GM18907 (cell line): ENCODE measurements around the gene AHNAK.
"Not testable (repeated sequence)": the region's sequence is repeated elsewhere in the genome, so short reads cannot be mapped to it uniquely, and the experiment has no call there.

Experiments
- ATAC-seq: cut with Tn5 transposase; IDR thresholded peaks from one replicate; pipeline ENCODE4 v1.9.1; 2021; ENCODE audit warnings: mild to moderate bottlenecking, moderate library complexity; ENCODE audit not compliant: unreplicated experiment

Gene AHNAK

DNA sequence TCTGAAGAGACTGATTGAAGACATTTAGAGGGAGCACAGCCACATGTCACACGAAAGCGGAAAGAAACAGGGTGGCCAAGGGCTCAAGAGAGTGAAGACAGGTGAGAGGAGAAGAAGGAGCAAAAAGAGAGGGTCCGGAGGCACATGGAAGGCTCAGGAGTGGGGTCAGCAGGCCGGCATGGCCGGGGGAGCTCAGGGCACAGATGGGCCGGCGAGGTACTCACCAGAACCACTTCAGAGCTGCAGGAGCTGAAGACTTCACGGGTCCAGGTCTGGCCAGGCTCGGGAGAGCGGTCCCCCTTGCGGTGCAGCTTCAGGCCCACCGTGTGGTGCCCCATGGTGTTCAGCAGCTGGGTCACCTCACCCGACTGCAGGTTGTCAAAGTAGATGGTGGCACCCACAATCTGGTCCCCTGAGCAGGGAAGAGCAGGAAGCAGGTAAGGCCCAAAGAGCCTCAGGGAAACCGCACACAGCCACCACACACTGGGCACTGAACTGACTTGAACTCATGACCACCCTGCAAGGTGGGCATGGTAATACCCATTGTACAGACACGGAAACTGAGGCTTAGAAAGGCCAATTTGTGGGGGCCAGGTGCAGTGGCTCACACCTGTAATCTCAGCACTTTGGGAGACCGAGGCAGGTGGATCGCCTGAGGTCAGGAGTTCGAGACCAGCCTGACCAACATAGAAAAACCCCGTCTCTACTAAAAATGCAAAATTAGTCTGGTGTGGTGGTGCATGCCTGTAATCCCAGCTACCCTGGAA lies 11.6 kb downstream of the AHNAK start:
- ATAC-seq, result no peak

DNA sequence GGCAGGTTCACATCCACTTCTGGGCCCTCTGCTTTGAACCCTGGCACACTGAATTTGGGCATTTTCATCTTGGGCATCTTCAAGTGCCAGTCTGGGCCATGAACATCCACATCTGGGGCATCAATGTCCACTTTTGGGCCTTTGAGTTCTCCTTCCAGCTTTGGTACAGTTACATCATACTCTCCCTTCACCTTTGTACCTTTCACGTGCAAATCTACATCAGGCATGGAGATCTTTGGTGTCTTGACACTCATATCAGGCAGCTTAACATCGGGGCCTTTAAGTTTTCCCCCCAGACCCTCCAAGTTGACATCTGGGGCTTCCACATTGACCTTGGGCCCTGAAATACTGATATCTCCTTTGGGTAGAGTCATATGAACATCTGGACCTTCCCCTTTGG lies 14.5 kb downstream of the AHNAK start:
- no peak for ATAC-seq

DNA sequence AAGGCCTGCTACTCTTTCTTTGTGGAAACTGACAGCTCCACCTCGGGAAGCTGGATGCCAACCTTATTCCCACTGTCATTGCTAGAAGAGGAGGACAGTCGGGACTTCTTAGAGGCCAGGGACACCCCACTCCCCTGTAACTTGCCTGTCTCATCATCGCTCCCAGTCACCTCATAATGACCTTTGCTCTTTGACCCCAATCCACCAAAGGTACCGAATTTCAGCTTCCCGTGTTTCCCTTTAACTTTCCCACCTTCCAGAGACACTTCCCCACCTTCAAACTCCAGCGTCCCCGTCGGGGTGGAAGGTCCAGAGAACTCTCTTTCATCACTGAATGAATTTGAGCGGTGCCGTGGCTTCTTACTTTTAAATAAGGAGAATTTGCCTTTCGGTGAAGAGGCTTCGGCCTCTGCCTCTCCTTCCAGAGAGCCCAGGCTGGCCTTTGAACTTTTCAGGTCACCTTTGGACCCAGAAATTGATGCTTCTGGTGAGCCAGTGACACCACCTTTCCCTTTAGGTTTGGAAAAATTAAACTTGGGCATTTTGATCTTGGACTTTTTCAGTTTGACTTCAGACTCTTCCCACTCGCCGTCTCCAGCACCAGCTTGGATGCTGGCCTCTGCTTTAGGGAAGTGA lies 29.8 kb downstream of the AHNAK start:
- ATAC-seq, result no peak

DNA sequence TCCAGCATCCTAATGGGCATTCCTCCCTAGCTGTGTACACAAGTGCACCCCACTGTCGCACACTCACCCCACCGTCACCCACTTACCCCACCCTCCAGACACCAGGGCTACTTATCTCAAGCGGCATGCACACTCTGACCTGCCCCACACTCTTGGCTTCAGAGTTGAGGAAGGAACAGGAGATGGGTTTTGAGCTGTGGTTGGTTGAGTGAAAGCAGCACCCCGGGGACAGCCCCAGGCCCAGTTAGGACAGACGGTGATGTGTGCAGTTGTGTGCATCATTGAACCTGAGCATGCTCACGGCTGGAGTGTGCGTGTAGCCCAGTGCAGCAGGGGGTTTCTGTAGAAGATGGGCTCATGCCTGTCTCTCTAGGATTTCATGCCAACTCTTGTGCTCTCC lies 32.5 kb downstream of the AHNAK start:
- no peak for ATAC-seq

DNA sequence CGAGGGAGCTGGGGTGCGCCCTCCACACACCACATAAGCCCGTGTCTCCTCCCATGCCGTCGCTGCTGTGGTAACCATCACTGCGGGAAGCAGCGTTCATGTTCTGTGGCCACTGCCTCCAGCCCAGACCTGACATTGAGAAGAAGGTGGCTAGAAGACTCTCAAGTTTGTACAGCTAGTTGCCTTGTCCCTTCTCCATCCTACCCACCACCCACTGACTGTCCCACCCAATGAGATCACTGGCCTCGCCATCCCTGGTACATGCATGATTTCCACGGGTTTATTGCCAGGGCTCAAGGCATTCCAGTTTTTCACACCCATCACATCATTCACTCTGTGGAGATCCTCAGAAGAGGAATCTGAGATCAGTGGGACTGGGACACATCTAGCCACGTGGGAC lies 33.0 kb downstream of the AHNAK start:
- ATAC-seq, result no peak

DNA sequence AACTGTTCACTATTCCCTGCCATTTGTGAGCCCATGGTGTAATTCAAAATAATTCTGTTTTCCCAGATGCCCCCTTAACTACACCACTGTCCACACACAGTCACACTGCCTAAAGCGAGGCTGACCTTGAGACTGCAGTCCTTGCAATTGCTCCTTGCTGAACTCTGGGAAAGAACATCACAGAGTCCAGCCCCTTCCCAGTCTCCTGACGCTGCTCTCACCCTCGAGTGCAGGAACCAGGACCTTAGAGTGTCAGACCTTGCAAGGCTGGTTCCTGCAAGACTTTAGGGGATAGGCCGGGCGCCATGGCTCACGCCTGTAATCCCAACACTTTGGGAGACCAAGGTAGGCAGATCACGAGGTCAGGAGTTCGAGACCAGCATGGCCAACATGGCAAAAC lies 33.6 kb downstream of the AHNAK start:
- ATAC-seq, result no peak

DNA sequence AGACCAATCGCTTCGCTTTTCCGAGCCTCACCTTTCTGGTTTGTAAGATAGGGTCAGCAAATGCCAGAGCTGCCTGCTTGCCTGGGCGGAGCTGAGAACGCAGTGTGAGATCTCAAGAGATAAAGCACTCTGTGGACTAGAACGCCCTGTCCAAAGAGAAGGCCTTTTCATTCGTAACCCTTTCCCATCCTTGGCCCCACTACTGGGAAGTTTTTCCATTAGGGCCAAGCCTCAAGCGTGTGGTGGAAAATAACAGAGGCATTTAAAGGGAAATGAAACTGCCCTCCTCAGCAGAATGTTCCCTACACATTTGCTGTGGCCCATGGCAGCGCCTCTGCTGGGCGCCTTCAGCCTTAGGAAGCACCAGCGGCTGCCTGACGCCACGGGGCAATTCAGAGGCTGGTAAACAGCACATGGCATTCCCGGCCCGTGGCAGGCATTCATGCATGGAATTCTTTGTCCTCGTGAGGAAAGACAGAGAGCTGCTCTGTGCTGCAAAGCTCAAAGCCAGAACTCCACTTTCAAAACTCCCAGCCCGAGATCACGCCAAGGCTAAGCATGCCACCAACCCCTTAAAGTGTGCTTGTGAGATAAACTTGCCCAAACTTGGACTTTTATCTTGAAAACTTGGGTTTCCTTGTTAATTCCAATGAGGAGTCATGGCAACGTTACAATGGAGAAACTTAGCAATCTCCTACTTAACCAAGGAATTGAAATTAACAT lies 38.1 kb downstream of the AHNAK start:
- no peak for ATAC-seq

DNA sequence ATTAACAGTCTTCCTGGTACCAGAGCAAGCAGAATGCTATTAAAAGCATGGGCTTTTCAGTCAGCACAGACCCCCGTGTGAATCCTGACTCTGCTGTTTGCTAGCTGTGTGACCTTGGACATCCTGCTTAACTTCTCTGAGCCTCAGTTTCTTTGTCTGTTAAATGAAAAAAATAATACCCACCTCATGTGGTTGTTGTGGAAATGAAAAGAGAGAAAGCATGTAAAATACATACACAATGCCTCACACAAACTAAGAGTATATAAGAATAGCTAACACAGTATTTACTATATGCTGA lies 39.5 kb downstream of the AHNAK start:
- no peak for ATAC-seq

DNA sequence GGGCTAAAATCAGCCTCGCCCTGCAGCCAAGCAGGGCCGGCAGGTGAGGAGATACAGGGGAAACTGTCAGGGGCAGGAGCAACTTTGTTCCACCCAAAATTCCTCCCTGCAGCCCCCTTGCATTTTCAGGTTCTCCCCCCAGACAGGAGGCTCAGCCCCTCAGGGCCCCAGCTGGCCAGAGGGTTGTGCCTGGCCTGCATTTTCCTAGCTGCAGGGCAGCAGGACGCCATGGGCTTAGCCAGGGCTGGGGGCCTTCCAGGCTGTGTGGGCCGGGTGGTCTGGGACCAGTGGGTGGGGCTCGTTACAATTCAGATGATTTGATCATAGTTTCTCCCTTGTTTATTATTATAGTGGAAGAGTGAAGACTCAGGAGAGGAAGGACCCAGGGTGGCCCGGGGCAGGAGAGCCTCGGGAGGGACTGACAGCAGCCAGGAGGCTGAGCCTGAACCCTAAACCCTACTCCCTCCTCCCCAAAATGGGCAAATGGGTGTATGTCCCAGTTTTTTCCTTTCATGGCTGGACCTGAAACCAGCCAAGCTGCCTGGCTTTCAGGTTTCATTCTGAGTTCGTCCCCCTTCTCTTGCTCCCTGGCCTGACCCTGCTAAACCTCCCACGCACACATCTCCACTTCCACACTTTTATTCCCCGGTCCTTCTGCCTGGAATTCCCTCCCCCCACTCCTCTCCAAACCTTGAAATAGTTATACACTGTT lies 40.0 kb downstream of the AHNAK start:
- ATAC-seq, result no peak

DNA sequence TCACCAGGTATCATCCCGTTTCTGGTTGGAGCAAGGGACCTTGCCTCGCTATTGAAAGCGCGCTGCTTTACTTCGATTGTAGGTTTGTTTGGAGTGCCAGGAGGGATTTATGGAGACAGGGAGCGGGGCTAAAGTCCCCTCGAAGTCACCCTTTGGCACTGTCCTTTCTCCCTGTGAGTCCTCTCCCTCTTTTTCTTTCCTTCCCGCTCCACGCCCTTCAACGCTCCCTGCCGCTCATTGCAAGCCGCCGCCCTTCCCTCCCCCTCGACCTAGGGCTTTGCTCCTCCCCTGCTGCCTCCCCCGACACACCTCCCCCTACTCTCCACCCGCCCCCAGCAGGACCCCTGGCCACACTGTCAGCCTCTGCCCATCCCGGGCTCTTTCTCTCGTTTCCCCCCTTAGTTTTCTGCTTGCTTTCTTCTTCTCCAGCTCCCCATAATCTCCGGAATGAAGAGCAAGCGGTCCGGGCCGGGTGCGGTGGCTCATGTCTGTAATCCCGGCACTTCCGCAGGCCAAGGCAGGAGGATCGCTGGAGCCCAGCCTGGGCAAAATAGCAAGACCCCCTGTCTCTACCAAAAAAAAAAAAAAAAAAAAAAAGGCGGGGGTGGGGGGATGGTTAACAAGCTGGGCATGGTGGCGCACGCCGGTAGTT lies 41.0 kb downstream of the AHNAK start:
- ATAC-seq, result no peak

DNA sequence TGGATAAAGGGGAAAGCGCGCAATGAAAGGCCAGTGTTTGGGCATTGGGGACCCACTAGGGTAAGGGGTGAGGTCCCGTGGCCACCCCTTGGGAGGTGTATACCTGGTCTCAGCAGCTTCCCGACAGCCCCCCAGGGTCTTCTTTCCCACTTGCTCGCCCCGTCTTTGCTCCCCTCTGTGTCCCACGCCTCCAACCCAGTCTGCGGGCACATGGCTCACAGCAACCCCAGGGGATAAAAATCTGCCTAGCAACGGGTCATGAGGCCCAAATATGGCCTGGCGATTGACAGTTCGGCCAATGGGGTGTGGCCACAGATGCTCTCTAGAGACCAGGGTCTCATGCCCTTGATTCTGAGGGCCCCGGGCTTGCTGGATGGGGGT lies 41.6 kb downstream of the AHNAK start:
- ATAC-seq, result no peak

DNA sequence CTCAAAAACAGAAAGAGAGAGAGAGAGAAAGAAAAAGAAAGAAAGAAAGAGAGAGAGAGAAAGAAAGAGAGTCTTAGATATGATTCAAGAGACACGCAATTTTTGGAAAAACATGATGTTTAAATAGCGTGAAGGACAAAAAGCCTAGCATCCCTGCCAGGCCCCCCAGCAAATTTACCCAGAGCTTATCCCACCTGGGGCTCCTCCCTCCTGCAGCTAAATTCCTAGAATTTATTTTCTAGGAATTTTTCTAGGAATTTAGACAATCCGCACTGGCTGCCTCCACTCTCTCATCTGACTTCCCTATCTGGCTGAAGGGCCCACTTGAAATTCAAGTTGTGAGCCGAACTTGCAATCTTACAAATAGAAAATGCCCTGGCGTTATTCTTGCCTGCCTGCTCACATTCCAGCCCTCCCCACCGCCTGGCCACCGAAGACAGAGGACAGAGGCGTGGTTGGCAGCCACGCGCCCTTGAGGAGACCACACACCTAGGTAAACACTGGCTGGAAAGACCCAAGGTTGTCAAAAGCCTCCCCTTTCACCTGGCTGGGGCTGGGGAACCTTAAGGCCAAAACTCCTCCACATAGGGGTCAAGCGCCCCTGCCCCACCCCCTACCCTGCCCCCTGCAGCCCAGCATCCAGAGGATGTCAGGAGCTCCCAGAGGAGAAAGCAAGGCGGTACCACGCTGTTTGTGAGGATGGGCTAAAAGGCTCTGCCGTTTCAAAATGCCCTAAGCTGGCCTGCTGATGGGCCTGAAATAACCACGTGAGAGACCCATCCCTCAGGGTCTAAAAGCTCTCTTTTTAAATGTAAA lies 42.2 kb downstream of the AHNAK start:
- ATAC-seq, result no peak

DNA sequence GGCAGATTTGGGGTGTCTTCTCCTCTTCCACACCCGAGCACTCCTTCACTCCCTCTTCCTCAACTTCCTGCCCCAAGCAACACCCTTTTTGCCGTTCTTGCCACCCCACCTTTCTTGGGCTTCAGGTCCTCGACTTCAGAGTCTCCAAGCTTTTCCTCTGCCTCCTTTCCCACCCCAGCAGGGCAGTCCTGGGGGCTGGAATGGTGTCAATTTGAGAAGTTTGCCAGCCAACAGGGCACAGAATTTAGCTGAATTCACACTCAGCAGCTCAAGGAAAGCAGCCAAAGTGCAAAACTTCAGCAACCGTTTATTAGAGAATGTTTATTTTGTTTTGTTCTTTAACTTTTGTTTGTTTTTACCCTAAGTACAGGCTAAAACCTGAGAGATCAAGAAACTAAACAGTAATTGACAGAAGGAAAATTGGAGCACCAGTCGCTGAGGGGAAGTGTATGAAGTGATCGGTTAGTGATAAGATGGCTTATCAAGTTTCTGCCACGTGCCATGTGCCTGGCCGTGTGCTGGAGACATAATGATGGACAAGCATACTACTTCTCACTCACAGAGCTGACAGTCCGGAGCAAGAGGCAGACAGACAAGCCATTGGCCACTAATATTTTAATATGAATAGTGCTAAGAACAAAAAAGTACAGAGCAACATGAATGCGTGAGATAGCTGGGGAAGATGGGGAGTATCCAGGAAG lies 44.4 kb downstream of the AHNAK start:
- no peak for ATAC-seq

DNA sequence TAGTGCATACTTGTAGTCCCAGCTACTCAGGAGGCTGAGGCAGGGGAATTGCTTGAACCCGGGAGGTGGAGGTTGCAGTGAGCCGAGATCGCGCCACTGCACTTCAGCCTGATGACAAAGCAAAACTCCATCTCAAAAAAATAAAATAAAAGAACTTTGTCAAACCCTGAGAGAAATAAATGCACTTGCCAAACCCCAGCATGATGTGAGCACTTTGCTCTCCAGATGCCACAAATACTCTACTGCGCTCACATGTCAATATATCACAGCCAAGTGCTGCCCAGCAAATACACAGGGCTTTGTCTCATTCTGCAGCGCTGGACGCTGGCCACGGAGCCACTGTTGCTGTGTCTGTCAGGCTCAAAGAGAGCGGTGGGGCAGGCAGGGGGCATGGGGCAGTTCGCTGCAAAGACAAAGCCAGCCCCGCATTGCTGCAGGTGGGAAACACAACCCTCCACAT lies 45.1 kb downstream of the AHNAK start:
- ATAC-seq, result no peak

DNA sequence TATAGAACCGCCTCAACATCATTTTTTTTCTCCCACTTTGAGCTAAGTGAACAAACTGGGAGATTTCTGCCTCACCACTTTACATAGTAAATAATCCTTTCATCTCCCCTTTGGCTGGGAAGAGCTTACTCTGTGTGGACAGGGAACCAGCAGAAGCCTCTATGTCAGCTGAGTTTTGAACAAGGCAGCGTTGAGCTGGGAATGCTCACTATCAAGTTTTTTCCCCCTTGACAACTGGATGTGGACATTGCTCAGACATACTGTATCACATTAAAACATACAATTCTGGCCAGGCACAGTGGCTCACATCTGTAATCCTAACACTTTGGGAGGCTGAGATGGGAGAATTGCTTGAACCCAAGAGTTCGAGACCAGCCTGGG lies 46.0 kb downstream of the AHNAK start:
- ATAC-seq, result no peak

DNA sequence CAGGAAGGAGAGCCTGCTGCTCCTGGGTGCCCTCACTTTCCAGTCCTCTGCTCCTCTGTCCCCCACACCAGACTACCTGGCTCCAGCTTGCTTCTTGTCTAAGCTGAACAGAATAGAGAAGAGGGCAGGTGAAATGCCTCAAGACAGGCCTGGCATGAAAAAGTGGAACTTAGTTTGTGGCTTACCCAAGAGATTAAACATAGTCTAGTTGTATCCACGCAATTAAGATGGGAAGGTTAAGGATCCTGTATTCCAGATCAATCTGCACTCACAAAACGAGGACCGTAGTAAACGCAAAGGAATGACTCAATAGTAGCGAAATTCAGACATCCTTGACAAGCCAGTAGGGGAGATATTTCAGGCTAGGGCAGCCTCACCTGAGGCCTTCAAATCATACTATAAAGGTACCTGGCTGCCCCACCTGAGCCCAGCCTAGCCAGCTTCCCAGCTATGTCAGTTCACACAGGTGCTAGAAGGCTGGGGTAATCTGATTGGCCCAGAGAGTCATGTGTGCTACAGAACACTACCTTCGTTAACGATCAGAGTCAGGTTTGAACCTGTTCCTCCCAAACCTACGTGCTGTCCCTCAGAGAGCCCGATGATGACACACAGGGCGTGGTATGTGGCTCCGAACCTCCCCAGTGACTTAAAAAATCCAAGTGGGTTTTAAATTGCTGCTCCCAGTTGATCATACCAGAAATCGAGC lies 46.5 kb downstream of the AHNAK start:
- no peak for ATAC-seq

DNA sequence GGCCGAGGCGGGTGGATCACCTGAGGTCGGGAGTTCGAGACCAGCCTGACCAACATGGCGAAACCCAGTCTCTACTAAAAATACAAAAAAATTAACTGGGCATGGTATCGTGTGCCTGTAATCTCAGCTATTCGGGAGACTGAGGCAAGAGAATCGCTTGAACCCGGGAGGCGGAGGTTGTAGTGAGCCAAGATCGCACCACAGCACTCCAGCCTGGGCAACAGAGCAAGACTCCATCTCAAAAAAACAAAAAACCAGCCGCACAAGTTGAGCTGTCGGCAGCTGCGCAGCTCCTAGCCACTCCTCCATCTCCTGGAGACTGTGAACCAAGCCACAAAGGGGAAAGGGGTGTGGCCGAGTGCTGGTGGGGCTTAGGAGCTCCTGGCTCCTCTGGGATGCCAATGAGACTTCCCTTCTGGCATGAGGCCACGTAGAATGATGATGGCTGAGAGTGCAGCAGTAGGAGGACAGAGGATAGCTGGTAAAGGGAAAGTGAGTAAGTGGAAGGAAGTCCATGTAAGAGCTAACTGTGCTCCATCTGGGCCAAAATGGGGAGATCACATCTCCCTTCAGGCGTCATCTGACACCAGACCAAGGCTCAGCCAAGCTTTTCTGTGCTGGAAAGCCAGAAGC lies 47.2 kb downstream of the AHNAK start:
- not testable (repeated sequence) for ATAC-seq

DNA sequence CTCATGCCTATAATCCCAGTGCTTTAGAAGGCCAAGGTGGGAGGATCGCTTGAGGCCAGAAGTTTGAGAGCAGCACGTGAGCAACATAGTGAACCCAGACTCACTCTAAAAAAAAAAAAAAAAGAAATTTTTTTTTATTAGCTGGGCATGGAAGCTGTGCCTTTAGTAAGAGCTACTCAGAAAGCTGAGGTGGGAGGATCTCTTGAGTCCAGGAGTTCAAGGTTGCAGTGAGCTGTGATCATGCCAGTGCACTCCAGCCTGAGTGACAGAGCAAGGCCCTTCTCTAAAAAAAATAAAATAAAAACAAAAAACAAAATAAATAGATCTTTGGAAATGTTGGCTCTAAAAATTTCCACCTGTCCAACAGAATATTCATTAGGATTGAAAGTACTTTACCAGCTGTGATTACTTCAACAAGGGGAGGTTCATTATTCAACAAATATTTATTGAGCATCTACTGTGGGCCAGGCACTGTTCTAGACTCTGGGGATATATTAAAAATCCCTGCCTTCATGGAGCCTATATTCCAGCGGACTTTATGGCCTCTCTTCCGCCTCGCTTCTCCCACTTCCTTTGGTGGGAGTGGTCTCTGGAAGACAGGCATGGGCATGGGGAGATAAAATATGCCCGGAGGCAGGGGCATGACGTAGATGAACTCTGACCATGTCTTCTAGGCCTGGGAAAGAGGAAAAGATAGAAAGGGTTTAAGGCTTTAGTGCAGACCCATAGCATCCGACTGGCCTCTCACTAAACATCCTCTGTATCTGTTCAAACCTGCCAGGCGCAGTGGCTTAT lies 47.9 kb downstream of the AHNAK start:
- no peak for ATAC-seq
